ENCODE measurements around the gene ORC3.
"Not testable (repeated sequence)": the region's sequence is repeated elsewhere in the genome, so short reads cannot be mapped to it uniquely, and the experiment has no call there.

ORC3 gene

GRCh38 chr6:87600576-87600975, 10.6 kb downstream of the ORC3 start:
- DNase-seq (ENCODE audit: low read depth in 2 of 2), result no peak

- DNase-seq (ENCODE audit: low read depth in 2 of 2), result no peak
These were observed 16.3 kb downstream of the ORC3 start for GRCh38 chr6:87606199-87606598.

GRCh38 chr6:87608802-87609201, 18.9 kb downstream of the ORC3 start:
- no peak for DNase-seq (ENCODE audit: low read depth in 2 of 2)

GRCh38 chr6:87613018-87613417, 23.1 kb downstream of the ORC3 start:
- DNase-seq (ENCODE audit: low read depth in 2 of 2), result not testable (repeated sequence)

GRCh38 chr6:87617405-87617804, 27.5 kb downstream of the ORC3 start:
- no peak for DNase-seq (ENCODE audit: low read depth in 2 of 2)

GRCh38 chr6:87618531-87618930, 28.6 kb downstream of the ORC3 start:
- no peak for DNase-seq (ENCODE audit: low read depth in 2 of 2)

GRCh38 chr6:87623248-87623647, 33.3 kb downstream of the ORC3 start:
- DNase-seq (ENCODE audit: low read depth in 2 of 2), result no peak

- DNase-seq (ENCODE audit: low read depth in 2 of 2), result no peak
These were observed 38.5 kb downstream of the ORC3 start for GRCh38 chr6:87628424-87628823.

- DNase-seq (ENCODE audit: low read depth in 2 of 2), result no peak
These were observed 38.9 kb downstream of the ORC3 start for GRCh38 chr6:87628881-87629280.

- DNase-seq (ENCODE audit: low read depth in 2 of 2), result no peak
These were observed 40.8 kb downstream of the ORC3 start for GRCh38 chr6:87630746-87631145.

GRCh38 chr6:87633851-87634250, 43.9 kb downstream of the ORC3 start:
- DNase-seq (ENCODE audit: low read depth in 2 of 2), result no peak

- DNase-seq (ENCODE audit: low read depth in 2 of 2), result no peak
These were observed 46.4 kb downstream of the ORC3 start for GRCh38 chr6:87636315-87636714.

- no peak for DNase-seq (ENCODE audit: low read depth in 2 of 2)
These were observed 47.2 kb downstream of the ORC3 start for GRCh38 chr6:87637106-87637505.

GRCh38 chr6:87639373-87639772, 49.4 kb downstream of the ORC3 start:
- DNase-seq (ENCODE audit: low read depth in 2 of 2), result no peak

- DNase-seq (ENCODE audit: low read depth in 2 of 2), result no peak
These were observed 51.2 kb downstream of the ORC3 start for GRCh38 chr6:87641065-87641692.

GRCh38 chr6:87645080-87645479, 55.1 kb downstream of the ORC3 start:
- DNase-seq (ENCODE audit: low read depth in 2 of 2), result no peak

GRCh38 chr6:87653074-87653962, 63.4 kb downstream of the ORC3 start:
- DNase-seq (ENCODE audit: low read depth in 2 of 2), result no peak

GRCh38 chr6:87654122-87654521, 64.2 kb downstream of the ORC3 start:
- DNase-seq (ENCODE audit: low read depth in 2 of 2), result no peak

- no peak for DNase-seq (ENCODE audit: low read depth in 2 of 2)
These were observed 65.0 kb downstream of the ORC3 start for GRCh38 chr6:87654875-87655454.

- no peak for DNase-seq (ENCODE audit: low read depth in 2 of 2)
These were observed 65.9 kb downstream of the ORC3 start for GRCh38 chr6:87655824-87656223.

GRCh38 chr6:87656857-87657256, 66.9 kb downstream of the ORC3 start:
- no peak for DNase-seq (ENCODE audit: low read depth in 2 of 2)

GRCh38 chr6:87658516-87658915, 68.6 kb downstream of the ORC3 start:
- DNase-seq (ENCODE audit: low read depth in 2 of 2), result no peak
